HEK293T (cell line): ENCODE measurements around the gene RAB5B.

Experiments
- BHLHE40 ChIP-seq: fragments of 450-650 bp; IDR thresholded peaks from 2 replicates; pipeline ENCODE4 v1.6.1; 2016; ENCODE audit warnings: mild to moderate bottlenecking, moderate library complexity, borderline replicate concordance
- TARDBP ChIP-seq: fragments of 450-650 bp; IDR thresholded peaks from 2 replicates; pipeline ENCODE4 v1.6.1; 2016
- TF ChIP-seq, protein P1 (sequence below): fragments of 450-650 bp; IDR thresholded peaks from 2 replicates; pipeline ENCODE4 v1.6.1; 2016

- TF ChIP-seq TARDBP (no peak), BHLHE40 (no peak)
- TF ChIP-seq, protein P1, sequence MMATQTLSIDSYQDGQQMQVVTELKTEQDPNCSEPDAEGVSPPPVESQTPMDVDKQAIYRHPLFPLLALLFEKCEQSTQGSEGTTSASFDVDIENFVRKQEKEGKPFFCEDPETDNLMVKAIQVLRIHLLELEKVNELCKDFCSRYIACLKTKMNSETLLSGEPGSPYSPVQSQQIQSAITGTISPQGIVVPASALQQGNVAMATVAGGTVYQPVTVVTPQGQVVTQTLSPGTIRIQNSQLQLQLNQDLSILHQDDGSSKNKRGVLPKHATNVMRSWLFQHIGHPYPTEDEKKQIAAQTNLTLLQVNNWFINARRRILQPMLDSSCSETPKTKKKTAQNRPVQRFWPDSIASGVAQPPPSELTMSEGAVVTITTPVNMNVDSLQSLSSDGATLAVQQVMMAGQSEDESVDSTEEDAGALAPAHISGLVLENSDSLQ = no peak
Observed at GRCh38 chr12:55991110-55991509, 17.2 kb downstream of the RAB5B start.
